Body of pancreas (tissue), 4 donors: ENCODE measurements around the gene RAI1.

ENCODE experiments used
- POLR2A ChIP-seq, 3 donors: fragments of 450-650 bp; IDR thresholded peaks; one replicate each; pipeline ENCODE4 v1.6.1; 2016; ENCODE audit warnings: antibody characterized with exemption in 3 of 3, mild to moderate bottlenecking in 2 of 3
- TF ChIP-seq, protein P1 (sequence below), 7 experiments: fragments of 450-650 bp in 4 of 7; fragments of 200-600 bp in 3 of 7; sonication (generic) in 3 of 7; IDR thresholded peaks; one replicate each; pipeline ENCODE4 v1.5.1; 2016 to 2019; ENCODE audit warnings: antibody characterized with exemption in 7 of 7

DNA sequence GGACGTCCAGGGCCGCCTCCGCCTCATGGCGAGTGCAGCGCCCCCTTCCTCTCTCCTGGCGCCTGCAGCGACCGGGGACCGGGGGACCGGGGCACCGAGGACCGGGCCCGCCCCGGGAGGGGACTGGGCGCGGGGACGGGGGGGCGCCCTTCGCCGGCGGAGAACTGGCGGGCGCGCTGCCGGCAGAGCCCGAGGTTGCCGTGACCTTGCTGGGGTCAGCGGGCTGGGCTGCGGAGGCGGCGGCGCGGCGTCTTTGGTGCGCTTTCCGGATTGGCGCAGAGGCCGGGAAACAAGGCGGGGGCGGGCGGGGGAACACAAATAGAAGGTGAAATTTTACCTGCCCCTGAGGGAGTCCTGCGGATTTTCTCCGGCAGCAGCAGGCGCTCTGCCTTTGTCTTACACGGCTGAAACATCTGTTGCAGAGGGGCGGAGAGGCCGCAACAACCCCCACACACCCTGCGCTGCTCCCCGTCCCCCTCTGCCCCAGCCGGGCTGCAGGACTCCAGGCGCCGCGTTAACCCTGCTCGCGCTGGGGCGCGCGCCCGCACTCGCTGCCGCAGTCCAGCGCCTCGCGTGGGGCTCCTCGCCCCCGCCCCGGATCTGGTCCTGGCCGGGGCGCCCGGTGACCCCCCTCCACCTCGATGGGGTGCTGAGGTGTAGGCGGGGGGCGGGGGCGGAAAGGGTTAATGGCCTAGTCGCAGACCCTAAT is 102.0 kb downstream of the RAI1 start:
- TF ChIP-seq, protein P1, sequence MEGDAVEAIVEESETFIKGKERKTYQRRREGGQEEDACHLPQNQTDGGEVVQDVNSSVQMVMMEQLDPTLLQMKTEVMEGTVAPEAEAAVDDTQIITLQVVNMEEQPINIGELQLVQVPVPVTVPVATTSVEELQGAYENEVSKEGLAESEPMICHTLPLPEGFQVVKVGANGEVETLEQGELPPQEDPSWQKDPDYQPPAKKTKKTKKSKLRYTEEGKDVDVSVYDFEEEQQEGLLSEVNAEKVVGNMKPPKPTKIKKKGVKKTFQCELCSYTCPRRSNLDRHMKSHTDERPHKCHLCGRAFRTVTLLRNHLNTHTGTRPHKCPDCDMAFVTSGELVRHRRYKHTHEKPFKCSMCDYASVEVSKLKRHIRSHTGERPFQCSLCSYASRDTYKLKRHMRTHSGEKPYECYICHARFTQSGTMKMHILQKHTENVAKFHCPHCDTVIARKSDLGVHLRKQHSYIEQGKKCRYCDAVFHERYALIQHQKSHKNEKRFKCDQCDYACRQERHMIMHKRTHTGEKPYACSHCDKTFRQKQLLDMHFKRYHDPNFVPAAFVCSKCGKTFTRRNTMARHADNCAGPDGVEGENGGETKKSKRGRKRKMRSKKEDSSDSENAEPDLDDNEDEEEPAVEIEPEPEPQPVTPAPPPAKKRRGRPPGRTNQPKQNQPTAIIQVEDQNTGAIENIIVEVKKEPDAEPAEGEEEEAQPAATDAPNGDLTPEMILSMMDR (IDR thresholded peaks at IDR 0.05), result peak in 3 of 7 experiments; percentile 8 to 29 (median 15)
- peak; percentile 33 to 55 (median 53) for TF ChIP-seq POLR2A (IDR thresholded peaks at IDR 0.05)
